T-cell (primary cell): ENCODE results near the gene KDM5C. TPM values are rescaled to one million over a fixed set of nuclear protein-coding genes. Genes with fewer than 3 reads are reported as not detected.
"Not testable (repeated sequence)": the region's sequence is repeated elsewhere in the genome, so short reads cannot be mapped to it uniquely, and the experiment has no call there.

ENCODE experiments used
- ATAC-seq, 4 experiments: fragments of 200-7000 bp in 3 of 4; fragments of 150-1000 bp in 1 of 4; cut with Tn5 transposase; replicated peaks in 1 of 4; 1 replicate in 3 of 4; 2 replicates in 1 of 4; pipeline ENCODE4 v1.10.0; 2021; ENCODE audit warnings: moderate library complexity in 3 of 4, mild to moderate bottlenecking in 2 of 4, moderate number of reproducible peaks in 1 of 4
- CTCF ChIA-PET, 2 donors: fragments of 300-600 bp; sonication (Branson Sonifier 250); formaldehyde crosslinking; loops; one replicate each; lab custom pipeline; 2022; ENCODE audit warnings: antibody characterized with exemption in 2 of 2; lab: Charles Lee
- POLR2A ChIA-PET, 2 donors: fragments of 300-600 bp; sonication (Branson Sonifier 250); formaldehyde crosslinking; loops; one replicate each; lab custom pipeline; 2022; ENCODE audit warnings: antibody characterized with exemption in 2 of 2; lab: Charles Lee
- DNase-seq, 35 experiments: peaks; one replicate each; pipeline versions ENCODE4 v3.0.0 to v3.0.0-alpha.2; 2013 to 2023
- H3K27ac ChIP-seq: one replicate; pipeline ENCODE4 v1.5.1; 2013; ENCODE audit warnings: low read length
- H3K27me3 ChIP-seq, 2 experiments: replicated peaks in 1 of 2; 1 replicate in 1 of 2; 2 replicates in 1 of 2; pipeline versions ENCODE4 v1.6.1 to v1.7.0; 2013; ENCODE audit warnings: low read length in 1 of 2, mixed read lengths in 1 of 2; ENCODE audit not compliant: control insufficient read depth in 2 of 2, insufficient read depth in 2 of 2; ENCODE audit errors: extremely low read depth in 1 of 2
- H3K36me3 ChIP-seq, 2 donors: 1 replicate in 1 of 2; 2 replicates in 1 of 2; pipeline versions ENCODE4 v1.6.1 to v1.7.0; 2013; ENCODE audit warnings: low read length in 1 of 2; ENCODE audit not compliant: control insufficient read depth in 2 of 2, insufficient read depth in 1 of 2; ENCODE audit errors: extremely low read depth in 1 of 2
- H3K4me1 ChIP-seq, 2 experiments: 1 replicate in 1 of 2; 2 replicates in 1 of 2; pipeline versions ENCODE4 v1.6.1 to v1.7.0; 2013; ENCODE audit warnings: low read length in 2 of 2, mixed read lengths in 1 of 2; ENCODE audit not compliant: insufficient read depth in 2 of 2, control insufficient read depth in 1 of 2; ENCODE audit errors: extremely low read depth in 1 of 2
- H3K4me3 ChIP-seq, 2 donors: 1 replicate in 1 of 2; 2 replicates in 1 of 2; pipeline versions ENCODE4 v1.5.1 to v1.7.0; 2013; ENCODE audit warnings: mild to moderate bottlenecking in 2 of 2, low read length in 1 of 2, moderate library complexity in 1 of 2; ENCODE audit not compliant: control insufficient read depth in 1 of 2; ENCODE audit errors: extremely low read depth in 1 of 2
- H3K9me3 ChIP-seq: 2 replicates; pipeline ENCODE4 v1.7.0; 2013
- H3K27ac Mint-ChIP-seq, 2 donors: one replicate each; pipeline ENCODE4 v1.8.0; 2020 to 2021; ENCODE audit warnings: mild to moderate bottlenecking in 2 of 2, mixed read lengths in 2 of 2
- H3K27me3 Mint-ChIP-seq, 2 donors: one replicate each; pipeline ENCODE4 v1.8.0; 2021 to 2022; ENCODE audit warnings: mixed read lengths in 2 of 2
- H3K36me3 Mint-ChIP-seq: one replicate; pipeline ENCODE4 v1.8.0; 2021; ENCODE audit warnings: mixed read lengths
- H3K4me1 Mint-ChIP-seq, 3 donors: one replicate each; pipeline ENCODE4 v1.8.0; 2020 to 2022; ENCODE audit warnings: mixed read lengths in 3 of 3, mild to moderate bottlenecking in 1 of 3
- H3K4me3 Mint-ChIP-seq, 3 donors: one replicate each; pipeline ENCODE4 v1.8.0; 2020 to 2022; ENCODE audit warnings: mild to moderate bottlenecking in 3 of 3, mixed read lengths in 3 of 3, moderate library complexity in 3 of 3
- H3K9me3 Mint-ChIP-seq, 3 donors: one replicate each; pipeline ENCODE4 v1.8.0; 2020 to 2022; ENCODE audit warnings: mixed read lengths in 3 of 3
- WGBS: methylation state at CpG from one replicate; pipeline ENCODE4 v1.1.5; 2013; ENCODE audit warnings: missing lambda C conversion rate; ENCODE audit not compliant: insufficient coverage; 5-methylcytosine and 5-hydroxymethylcytosine counted together
- total RNA-seq, 35 experiments: library from RNA in 6 of 35; stranded (reverse) in 6 of 35; fragments of 120-200 nt in 1 of 35; gene quantifications; one replicate each; pipeline versions ENCODE4 v1.2.1 to v1.2.4 and lab custom pipeline; 2013 to 2026

KDM5C gene
- total RNA-seq, 5 donors from 2014 or later (not counting 1 experiment from before 2014, with no cell fraction given) = 130 to 329 (median 197) TPM

- H3K4me3 ChIP-seq, H3K4me3 Mint-ChIP-seq, DNase-seq, H3K4me1 ChIP-seq, H3K27me3 Mint-ChIP-seq, CTCF ChIA-PET, POLR2A ChIA-PET, ATAC-seq, H3K4me1 Mint-ChIP-seq, H3K9me3 ChIP-seq, H3K9me3 Mint-ChIP-seq, H3K27ac Mint-ChIP-seq, H3K36me3 Mint-ChIP-seq, H3K27me3 ChIP-seq, H3K36me3 ChIP-seq, H3K27ac ChIP-seq: not testable (repeated sequence)
- WGBS = no CpG with 5 or more reads among the region's 6 CpGs
Measured at GRCh38 chrX:53164566-53164965, 60.4 kb downstream of the KDM5C start.

- Histone ChIP-seq H3K36me3 (no peaks in the 10 kb centered on the region), H3K4me1 (no peaks in the 10 kb centered on the region), H3K9me3 (no peaks in the 10 kb centered on the region), H3K27ac (no peak overlapping the region), H3K4me3 (no peak overlapping the region), H3K27me3 (no peaks in the 10 kb centered on the region)
- no peak for DNase-seq
- Mint-ChIP-seq H3K27me3 (no peaks in the 10 kb centered on the region), H3K4me1 (peaks cover 0 to 2% (median 0%) of the 10 kb centered on the region in 3 donors), H3K4me3 (no peak overlapping the region), H3K9me3 (no peaks in the 10 kb centered on the region), H3K27ac (no peak overlapping the region), H3K36me3 (peaks cover 3% of the 10 kb centered on the region)
- ChIA-PET CTCF (no interaction called here), POLR2A (no interaction called here)
- ATAC-seq = no peak
- 40% methylated on average over 1 of the region's 7 CpGs for WGBS
Measured at GRCh38 chrX:53163436-53163835, 61.6 kb downstream of the KDM5C start.

- Histone ChIP-seq H3K9me3 (no peaks in the 10 kb centered on the region), H3K36me3 (no peaks in the 10 kb centered on the region), H3K27me3 (no peaks in the 10 kb centered on the region), H3K4me1 (no peaks in the 10 kb centered on the region), H3K4me3 (no peak overlapping the region), H3K27ac (no peak overlapping the region)
- no peaks in the 10 kb centered on the region for H3K9me3 Mint-ChIP-seq
- POLR2A ChIA-PET = no interaction called here
- H3K36me3 Mint-ChIP-seq = peaks cover 1% of the 10 kb centered on the region
- H3K27ac Mint-ChIP-seq = no peak overlapping the region
- CTCF ChIA-PET = no interaction called here
- no peaks in the 10 kb centered on the region for H3K27me3 Mint-ChIP-seq
- DNase-seq (no peak), ATAC-seq (no peak)
- WGBS = no CpG with 5 or more reads among the region's 6 CpGs
- H3K4me3 Mint-ChIP-seq = no peak overlapping the region
- H3K4me1 Mint-ChIP-seq = peaks cover 0 to 2% (median 0%) of the 10 kb centered on the region in 3 donors
Measured at GRCh38 chrX:53160297-53160983, 64.6 kb downstream of the KDM5C start.

- no peaks in the 10 kb centered on the region for H3K9me3 ChIP-seq
- H3K9me3 Mint-ChIP-seq = no peaks in the 10 kb centered on the region
- no peaks in the 10 kb centered on the region for H3K27me3 Mint-ChIP-seq
- ChIA-PET POLR2A (no interaction called here), CTCF (no interaction called here)
- no peak overlapping the region for H3K27ac Mint-ChIP-seq
- peaks cover 0 to 2% (median 0%) of the 10 kb centered on the region in 3 donors for H3K4me1 Mint-ChIP-seq
- no peaks in the 10 kb centered on the region for H3K4me1 ChIP-seq
- H3K4me3 Mint-ChIP-seq = no peak overlapping the region
- no peak overlapping the region for H3K27ac ChIP-seq
- DNase-seq = no peak
- 74% methylated on average over 3 of the region's 11 CpGs for WGBS
- H3K27me3 ChIP-seq = no peaks in the 10 kb centered on the region
- H3K36me3 Mint-ChIP-seq = peaks cover 3% of the 10 kb centered on the region
- ATAC-seq = no peak
- no peak overlapping the region for H3K4me3 ChIP-seq
- H3K36me3 ChIP-seq = no peaks in the 10 kb centered on the region
Measured at GRCh38 chrX:53159184-53159583, 65.8 kb downstream of the KDM5C start.

- H3K27me3 ChIP-seq = no peaks in the 10 kb centered on the region
- no peaks in the 10 kb centered on the region for H3K4me1 ChIP-seq
- POLR2A ChIA-PET = no interaction called here
- no peaks in the 10 kb centered on the region for H3K36me3 ChIP-seq
- peaks cover 6% of the 10 kb centered on the region for H3K36me3 Mint-ChIP-seq
- H3K27ac Mint-ChIP-seq = no peak overlapping the region
- no CpG with 5 or more reads among the region's 2 CpGs for WGBS
- H3K9me3 ChIP-seq = no peaks in the 10 kb centered on the region
- DNase-seq = no peak
- no peak overlapping the region for H3K4me3 ChIP-seq
- CTCF ChIA-PET = no interaction called here
- no peaks in the 10 kb centered on the region for H3K4me1 Mint-ChIP-seq
- no peaks in the 10 kb centered on the region for H3K27me3 Mint-ChIP-seq
- H3K27ac ChIP-seq = no peak overlapping the region
- H3K9me3 Mint-ChIP-seq = no peaks in the 10 kb centered on the region
- H3K4me3 Mint-ChIP-seq = no peak overlapping the region
- ATAC-seq = no peak
Measured at GRCh38 chrX:53156207-53156596, 68.8 kb downstream of the KDM5C start.

GRCh38 chrX:53155512-53156206, 69.3 kb downstream of the KDM5C start:
- Histone ChIP-seq H3K4me1 (no peaks in the 10 kb centered on the region), H3K4me3 (no peak overlapping the region), H3K9me3 (no peaks in the 10 kb centered on the region), H3K27ac (no peak overlapping the region), H3K27me3 (no peaks in the 10 kb centered on the region), H3K36me3 (no peaks in the 10 kb centered on the region)
- Mint-ChIP-seq H3K36me3 (peaks cover 6% of the 10 kb centered on the region), H3K9me3 (no peaks in the 10 kb centered on the region), H3K4me3 (no peak overlapping the region), H3K27me3 (no peaks in the 10 kb centered on the region), H3K4me1 (no peaks in the 10 kb centered on the region), H3K27ac (no peak overlapping the region)
- ATAC-seq (no peak), DNase-seq (no peak)
- ChIA-PET POLR2A (no interaction called here), CTCF (no interaction called here)
- WGBS = no CpG with 5 or more reads among the region's 8 CpGs
